Thoracic aorta (tissue), 2 donors: ENCODE results near the gene HDGFL2. TPM values are rescaled to one million over a fixed set of nuclear protein-coding genes. Genes with fewer than 3 reads are reported as not detected.

Experiments
- ATAC-seq: fragments of 150-250 bp; one replicate; pipeline ENCODE4 v1.8.0; 2017; ENCODE audit warnings: low read depth; ENCODE audit not compliant: insufficient number of reproducible peaks, low FRiP score
- DNase-seq: peaks from one replicate; pipeline ENCODE4 v3.0.0-alpha.2; 2020; ENCODE audit warnings: low spot score
- H3K27ac ChIP-seq, 2 donors: fragments of 200-600 bp; sonication (generic); 1 replicate in 1 of 2; 2 replicates in 1 of 2; pipeline ENCODE4 v1.5.1; 2016; ENCODE audit warnings: mild to moderate bottlenecking in 2 of 2, moderate library complexity in 2 of 2
- H3K27me3 ChIP-seq: fragments of 200-600 bp; sonication (generic); replicated peaks from 2 replicates; pipeline ENCODE4 v1.6.0; 2016; ENCODE audit warnings: mild to moderate bottlenecking; ENCODE audit not compliant: insufficient read depth
- H3K36me3 ChIP-seq: fragments of 200-600 bp; sonication (generic); one replicate; pipeline ENCODE4 v1.5.1; 2016
- H3K4me1 ChIP-seq, 2 donors: fragments of 200-600 bp; sonication (generic); 1 replicate in 1 of 2; 2 replicates in 1 of 2; pipeline versions ENCODE4 v1.5.1 to v1.6.0; 2016; ENCODE audit warnings: low read depth in 2 of 2, mild to moderate bottlenecking in 1 of 2; ENCODE audit not compliant: control insufficient read depth in 1 of 2
- H3K4me3 ChIP-seq: fragments of 200-600 bp; sonication (generic); 2 replicates; pipeline ENCODE4 v1.5.1; 2016; ENCODE audit warnings: mild to moderate bottlenecking
- H3K9me3 ChIP-seq: fragments of 200-600 bp; sonication (generic); 2 replicates; pipeline ENCODE4 v1.5.1; 2016
- total RNA-seq, 2 donors: library from RNA; depleted of rRNA; stranded (reverse); fragments of >200 nt; gene quantifications; one replicate each; pipeline versions ENCODE4 v1.1.0 to v1.2.3, GENCODE V29; 2016
- TF ChIP-seq, protein P1 (sequence below): fragments of 200-600 bp; sonication (generic); IDR thresholded peaks from one replicate; pipeline ENCODE4 v1.5.1; 2019; ENCODE audit warnings: antibody characterized with exemption

The HDGFL2 gene
- total RNA-seq, 2 donors from 2014 or later, result 22.7 to 40.3 TPM

- Histone ChIP-seq H3K36me3 (peaks cover 45% of the 10 kb centered on the region), H3K9me3 (no peaks in the 10 kb centered on the region), H3K27ac (no peak overlapping the region), H3K4me3 (no peak overlapping the region), H3K4me1 (no peaks in the 10 kb centered on the region), H3K27me3 (no peaks in the 10 kb centered on the region)
- TF ChIP-seq, protein P1, sequence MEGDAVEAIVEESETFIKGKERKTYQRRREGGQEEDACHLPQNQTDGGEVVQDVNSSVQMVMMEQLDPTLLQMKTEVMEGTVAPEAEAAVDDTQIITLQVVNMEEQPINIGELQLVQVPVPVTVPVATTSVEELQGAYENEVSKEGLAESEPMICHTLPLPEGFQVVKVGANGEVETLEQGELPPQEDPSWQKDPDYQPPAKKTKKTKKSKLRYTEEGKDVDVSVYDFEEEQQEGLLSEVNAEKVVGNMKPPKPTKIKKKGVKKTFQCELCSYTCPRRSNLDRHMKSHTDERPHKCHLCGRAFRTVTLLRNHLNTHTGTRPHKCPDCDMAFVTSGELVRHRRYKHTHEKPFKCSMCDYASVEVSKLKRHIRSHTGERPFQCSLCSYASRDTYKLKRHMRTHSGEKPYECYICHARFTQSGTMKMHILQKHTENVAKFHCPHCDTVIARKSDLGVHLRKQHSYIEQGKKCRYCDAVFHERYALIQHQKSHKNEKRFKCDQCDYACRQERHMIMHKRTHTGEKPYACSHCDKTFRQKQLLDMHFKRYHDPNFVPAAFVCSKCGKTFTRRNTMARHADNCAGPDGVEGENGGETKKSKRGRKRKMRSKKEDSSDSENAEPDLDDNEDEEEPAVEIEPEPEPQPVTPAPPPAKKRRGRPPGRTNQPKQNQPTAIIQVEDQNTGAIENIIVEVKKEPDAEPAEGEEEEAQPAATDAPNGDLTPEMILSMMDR, result no peak
- no peak for DNase-seq
- no peak for ATAC-seq
These were observed 24.2 kb downstream of the HDGFL2 start for GRCh38 chr19:4496304-4496703.

DNA sequence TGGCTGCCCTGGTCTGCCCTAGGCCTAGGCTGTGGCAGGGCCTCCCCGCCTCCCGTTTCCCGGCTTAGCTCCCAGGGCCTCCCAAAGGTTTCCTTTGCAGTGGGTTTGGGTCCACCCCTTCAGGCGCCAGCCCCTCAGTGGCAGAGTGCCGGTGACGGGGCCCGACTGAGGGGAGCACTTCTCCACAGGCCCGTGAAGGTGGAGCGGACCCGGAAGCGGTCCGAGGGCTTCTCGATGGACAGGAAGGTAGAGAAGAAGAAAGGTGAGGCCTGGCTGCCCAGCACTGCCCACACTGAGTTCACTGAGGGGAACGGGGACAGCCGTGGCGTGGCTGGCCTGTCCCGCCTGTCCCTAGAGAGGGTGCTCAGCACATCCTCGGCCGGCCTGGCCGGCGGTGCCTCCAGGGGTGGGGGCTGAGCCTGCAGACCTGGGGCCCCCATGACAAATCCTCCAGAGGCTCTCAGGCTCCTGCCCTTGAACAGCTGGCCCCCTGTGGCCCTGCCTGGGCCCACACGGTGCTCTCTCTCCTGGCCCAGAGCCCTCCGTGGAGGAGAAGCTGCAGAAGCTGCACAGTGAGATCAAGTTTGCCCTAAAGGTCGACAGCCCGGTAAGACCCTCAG, 25.8 kb downstream of the HDGFL2 start:
- TF ChIP-seq, protein P1, result no peak
- peaks cover 38% of the 10 kb centered on the region for H3K36me3 ChIP-seq
- H3K27me3 ChIP-seq, result no peaks in the 10 kb centered on the region
- no peak overlapping the region for H3K4me3 ChIP-seq
- no peak for DNase-seq
- no peaks in the 10 kb centered on the region for H3K9me3 ChIP-seq
- ATAC-seq, result no peak
- no peak overlapping the region for H3K27ac ChIP-seq
- no peaks in the 10 kb centered on the region for H3K4me1 ChIP-seq

GRCh38 chr19:4498694-4499093, 26.6 kb downstream of the HDGFL2 start:
- Histone ChIP-seq H3K4me1 (no peaks in the 10 kb centered on the region), H3K27ac (no peak overlapping the region), H3K27me3 (no peaks in the 10 kb centered on the region), H3K36me3 (peaks cover 34% of the 10 kb centered on the region), H3K4me3 (no peak overlapping the region), H3K9me3 (no peaks in the 10 kb centered on the region)
- DNase-seq (no peak), ATAC-seq (no peak)
- TF ChIP-seq, protein P1, result no peak

DNA sequence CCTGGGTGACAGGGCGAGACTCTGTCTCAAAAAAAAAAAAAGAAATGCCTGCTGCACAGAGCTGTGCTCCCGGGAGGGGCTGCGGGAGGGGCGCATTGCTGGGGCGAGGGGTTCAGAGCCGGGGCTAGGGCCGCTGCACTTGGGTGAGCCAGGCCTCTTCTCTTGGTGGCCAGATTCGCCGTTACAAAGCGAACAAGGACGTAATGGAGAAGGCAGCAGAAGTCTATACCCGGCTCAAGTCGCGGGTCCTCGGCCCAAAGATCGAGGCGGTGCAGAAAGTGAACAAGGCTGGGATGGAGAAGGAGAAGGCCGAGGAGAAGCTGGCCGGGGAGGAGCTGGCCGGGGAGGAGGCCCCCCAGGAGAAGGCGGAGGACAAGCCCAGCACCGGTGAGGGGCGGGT, 27.2 kb downstream of the HDGFL2 start:
- H3K36me3 ChIP-seq, result peaks cover 28% of the 10 kb centered on the region
- ATAC-seq, result no peak
- TF ChIP-seq, protein P1, result no peak

GRCh38 chr19:4499855-4500254, 27.8 kb downstream of the HDGFL2 start:
- H3K27ac ChIP-seq, result no peak overlapping the region

More for the DNA sequence above, 27.2 kb downstream of the HDGFL2 start:
- H3K27ac ChIP-seq, result no peak overlapping the region
- H3K9me3 ChIP-seq, result no peaks in the 10 kb centered on the region
- no peak for DNase-seq
- no peaks in the 10 kb centered on the region for H3K27me3 ChIP-seq
- no peaks in the 10 kb centered on the region for H3K4me1 ChIP-seq
- no peak overlapping the region for H3K4me3 ChIP-seq

More at GRCh38 chr19:4499855-4500254, 27.8 kb downstream of the HDGFL2 start:
- no peaks in the 10 kb centered on the region for H3K9me3 ChIP-seq
- DNase-seq (no peak), ATAC-seq (no peak)
- no peaks in the 10 kb centered on the region for H3K27me3 ChIP-seq
- H3K4me3 ChIP-seq, result no peak overlapping the region
- TF ChIP-seq, protein P1, result no peak
- H3K4me1 ChIP-seq, result no peaks in the 10 kb centered on the region
- H3K36me3 ChIP-seq, result peaks cover 23% of the 10 kb centered on the region
